ENCODE measurements around the gene NEMP2.

The NEMP2 gene

GRCh38 chr2:190550137-190550536, 15.6 kb upstream of the NEMP2 start:
- no peaks in the 10 kb centered on the region for H3K27me3 ChIP-seq (replicated peaks; ENCODE audit: insufficient read depth, low read length)
- no peak overlapping the region for H2AFZ ChIP-seq (ENCODE audit: low read length)
- DNase-seq, result no peak
- H4K20me1 ChIP-seq (ENCODE audit: insufficient read depth, low read length), result no peaks in the 10 kb centered on the region
- H3K9me3 ChIP-seq (replicated peaks; ENCODE audit: insufficient read depth, low read length), result no peaks in the 10 kb centered on the region
- no peak overlapping the region for H3K4me3 ChIP-seq (ENCODE audit: low read length)
- no peak overlapping the region for H3K27ac ChIP-seq (ENCODE audit: low read length)
- no peak overlapping the region for H3K9ac ChIP-seq (ENCODE audit: low read length)
- H3K4me2 ChIP-seq (ENCODE audit: low read depth, low read length), result no peak overlapping the region
- no peaks in the 10 kb centered on the region for H3F3A ChIP-seq (ENCODE audit: insufficient read depth, low read length)
- no peaks in the 10 kb centered on the region for H3K4me1 ChIP-seq (ENCODE audit: low read length)
- H3K36me3 ChIP-seq (replicated peaks; ENCODE audit: insufficient read depth, low read length), result no peaks in the 10 kb centered on the region
- no peak for TF ChIP-seq EZH2 (optimal IDR thresholded peaks at IDR 0.05; ENCODE audit: low read depth, low read length)
- H3K9me2 ChIP-seq (replicated peaks; ENCODE audit: insufficient read depth, low read length), result no peaks in the 10 kb centered on the region
- H3K79me2 ChIP-seq (ENCODE audit: low read length), result no peaks in the 10 kb centered on the region

- no peak overlapping the region for H3K9ac ChIP-seq (ENCODE audit: low read length)
- H3K4me3 ChIP-seq (ENCODE audit: low read length), result no peak overlapping the region
- no peaks in the 10 kb centered on the region for H3F3A ChIP-seq (ENCODE audit: insufficient read depth, low read length)
- no peaks in the 10 kb centered on the region for H3K4me1 ChIP-seq (ENCODE audit: low read length)
- H3K27ac ChIP-seq (ENCODE audit: low read length), result no peak overlapping the region
- H3K4me2 ChIP-seq (ENCODE audit: low read depth, low read length), result no peak overlapping the region
- TF ChIP-seq EZH2phosphoT487 (IDR thresholded peaks at IDR 0.05; ENCODE audit: low read length) (no peak), CTCF (IDR thresholded peaks at IDR 0.05; ENCODE audit: low read length) (no peak), EZH2 (optimal IDR thresholded peaks at IDR 0.05; ENCODE audit: low read depth, low read length) (no peak)
- no peaks in the 10 kb centered on the region for H3K9me3 ChIP-seq (replicated peaks; ENCODE audit: insufficient read depth, low read length)
- no peak for DNase-seq
- no peaks in the 10 kb centered on the region for H3K79me2 ChIP-seq (ENCODE audit: low read length)
- no peak overlapping the region for H2AFZ ChIP-seq (ENCODE audit: low read length)
- no peaks in the 10 kb centered on the region for H3K36me3 ChIP-seq (replicated peaks; ENCODE audit: insufficient read depth, low read length)
- H3K9me2 ChIP-seq (replicated peaks; ENCODE audit: insufficient read depth, low read length), result no peaks in the 10 kb centered on the region
- no peaks in the 10 kb centered on the region for H4K20me1 ChIP-seq (ENCODE audit: insufficient read depth, low read length)
- no peaks in the 10 kb centered on the region for H3K27me3 ChIP-seq (replicated peaks; ENCODE audit: insufficient read depth, low read length)
These were observed 13.4 kb upstream of the NEMP2 start for GRCh38 chr2:190547886-190548285.

DNA sequence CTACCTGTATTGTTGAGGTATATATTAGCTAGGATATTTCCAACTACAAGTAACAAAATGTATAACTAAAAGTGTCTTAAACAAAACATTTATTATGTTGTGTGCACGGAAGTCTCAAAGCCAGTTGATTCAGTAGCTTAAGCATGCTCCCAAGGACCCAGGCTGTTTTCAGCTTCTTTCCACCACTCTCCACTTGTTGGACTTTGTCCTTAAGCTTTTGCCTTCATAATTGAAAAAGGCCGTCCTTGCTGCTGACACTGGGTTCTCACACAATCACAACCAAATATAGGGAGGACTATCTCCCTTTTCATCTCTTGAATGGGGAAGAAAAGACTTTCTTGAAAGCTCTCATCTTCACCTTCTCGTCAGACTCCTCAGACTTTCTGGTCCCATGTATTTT, 12.2 kb upstream of the NEMP2 start:
- Histone ChIP-seq H3K27ac (ENCODE audit: low read length) (no peak overlapping the region), H3K9ac (ENCODE audit: low read length) (no peak overlapping the region), H3K79me2 (ENCODE audit: low read length) (no peaks in the 10 kb centered on the region), H3F3A (ENCODE audit: insufficient read depth, low read length) (no peaks in the 10 kb centered on the region), H2AFZ (ENCODE audit: low read length) (no peak overlapping the region), H3K36me3 (replicated peaks; ENCODE audit: insufficient read depth, low read length) (no peaks in the 10 kb centered on the region), H3K4me2 (ENCODE audit: low read depth, low read length) (no peak overlapping the region), H3K27me3 (replicated peaks; ENCODE audit: insufficient read depth, low read length) (no peaks in the 10 kb centered on the region), H3K4me1 (ENCODE audit: low read length) (no peaks in the 10 kb centered on the region), H4K20me1 (ENCODE audit: insufficient read depth, low read length) (no peaks in the 10 kb centered on the region), H3K4me3 (ENCODE audit: low read length) (no peak overlapping the region), H3K9me2 (replicated peaks; ENCODE audit: insufficient read depth, low read length) (no peaks in the 10 kb centered on the region), H3K9me3 (replicated peaks; ENCODE audit: insufficient read depth, low read length) (no peaks in the 10 kb centered on the region)
- TF ChIP-seq EZH2phosphoT487 (IDR thresholded peaks at IDR 0.05; ENCODE audit: low read length) (no peak), CTCF (IDR thresholded peaks at IDR 0.05; ENCODE audit: low read length) (no peak), EZH2 (optimal IDR thresholded peaks at IDR 0.05; ENCODE audit: low read depth, low read length) (no peak)
- DNase-seq, result no peak

- Histone ChIP-seq H3K4me2 (ENCODE audit: low read depth, low read length) (no peak overlapping the region), H3K27ac (ENCODE audit: low read length) (no peak overlapping the region), H3K9me3 (replicated peaks; ENCODE audit: insufficient read depth, low read length) (no peaks in the 10 kb centered on the region), H3K4me3 (ENCODE audit: low read length) (no peak overlapping the region), H3K4me1 (ENCODE audit: low read length) (no peaks in the 10 kb centered on the region), H3K27me3 (replicated peaks; ENCODE audit: insufficient read depth, low read length) (no peaks in the 10 kb centered on the region), H3K9me2 (replicated peaks; ENCODE audit: insufficient read depth, low read length) (no peaks in the 10 kb centered on the region), H4K20me1 (ENCODE audit: insufficient read depth, low read length) (no peaks in the 10 kb centered on the region), H3F3A (ENCODE audit: insufficient read depth, low read length) (no peaks in the 10 kb centered on the region), H2AFZ (ENCODE audit: low read length) (no peak overlapping the region), H3K36me3 (replicated peaks; ENCODE audit: insufficient read depth, low read length) (no peaks in the 10 kb centered on the region), H3K79me2 (ENCODE audit: low read length) (no peaks in the 10 kb centered on the region), H3K9ac (ENCODE audit: low read length) (no peak overlapping the region)
- TF ChIP-seq EZH2phosphoT487 (IDR thresholded peaks at IDR 0.05; ENCODE audit: low read length), result no peak
- TF ChIP-seq CTCF (IDR thresholded peaks at IDR 0.05; ENCODE audit: low read length), result no peak
- no peak for TF ChIP-seq EZH2 (optimal IDR thresholded peaks at IDR 0.05; ENCODE audit: low read depth, low read length)
- DNase-seq, result no peak
These were observed 11.2 kb upstream of the NEMP2 start for GRCh38 chr2:190545555-190546385.
